ENCODE measurements around the gene MAP4K4. TPM values are rescaled to one million over a fixed set of nuclear protein-coding genes. Genes with fewer than 3 reads are reported as not detected.

The MAP4K4 gene
- total and polyA plus RNA-seq, 2 of the 13 experiments (the other 11 are each of a cell fraction or from before 2014, with no cell fraction given): 105 to 264 TPM

- TF ChIP-seq ZNF326 (CRISPR knock-in tag; IDR thresholded peaks at IDR 0.05; ENCODE audit: borderline replicate concordance): no peak
- no peak for TF ChIP-seq PRDM15 (CRISPR knock-in tag; IDR thresholded peaks at IDR 0.05)
- 0 out of 2 replicates have a peak, but pooled peaks have one; percentile 8 for TF ChIP-seq TARDBP (CRISPR knock-in tag; IDR thresholded peaks at IDR 0.05)
- TF ChIP-seq ZFP36L1 (CRISPR knock-in tag; IDR thresholded peaks at IDR 0.05): no peak
- TF ChIP-seq ELF3 (CRISPR knock-in tag; IDR thresholded peaks at IDR 0.05): no peak
- no peak for TF ChIP-seq ZBTB26 (CRISPR knock-in tag; IDR thresholded peaks at IDR 0.05; ENCODE audit: borderline replicate concordance)
- TF ChIP-seq ZNF501 (CRISPR knock-in tag; IDR thresholded peaks at IDR 0.05): no peak
- TF ChIP-seq THYN1 (CRISPR knock-in tag; IDR thresholded peaks at IDR 0.05; ENCODE audit: borderline replicate concordance, low read depth): no peak
- peak; percentile 42; the same call in 1 of the 2 replicates for TF ChIP-seq SAP130 (CRISPR knock-in tag; IDR thresholded peaks at IDR 0.05; ENCODE audit: low read depth)
- no peak for TF ChIP-seq SIN3B (IDR thresholded peaks at IDR 0.05; ENCODE audit: low read length)
- no peak for TF ChIP-seq FOSL2 (CRISPR knock-in tag; IDR thresholded peaks at IDR 0.05)
- TF ChIP-seq ZNF704 (CRISPR knock-in tag; IDR thresholded peaks at IDR 0.05; ENCODE audit: borderline replicate concordance): no peak
- no peak for TF ChIP-seq ZNF414 (CRISPR knock-in tag; IDR thresholded peaks at IDR 0.05)
- no peak for TF ChIP-seq CEBPG (CRISPR knock-in tag; IDR thresholded peaks at IDR 0.05)
- TF ChIP-seq ZNF782 (CRISPR knock-in tag; IDR thresholded peaks at IDR 0.05; ENCODE audit: borderline replicate concordance): no peak
- TF ChIP-seq ZMYM2 (CRISPR knock-in tag; IDR thresholded peaks at IDR 0.05): no peak
- TF ChIP-seq ZNF317 (CRISPR knock-in tag; IDR thresholded peaks at IDR 0.05): peak; percentile 16; the same call in 1 of the 2 replicates
- no peak for TF ChIP-seq ZNF761 (CRISPR knock-in tag; conservative IDR thresholded peaks at IDR 0.05)
- no peak for TF ChIP-seq ZNF451 (CRISPR knock-in tag; IDR thresholded peaks at IDR 0.05)
- TF ChIP-seq ZNF75D (CRISPR knock-in tag; IDR thresholded peaks at IDR 0.05; ENCODE audit: borderline replicate concordance): no peak
- TF ChIP-seq ZNF441 (CRISPR knock-in tag; IDR thresholded peaks at IDR 0.05; ENCODE audit: borderline replicate concordance): 0 out of 2 replicates have a peak, but pooled peaks have one; percentile 6
- TF ChIP-seq ZNF749 (CRISPR knock-in tag; IDR thresholded peaks at IDR 0.05; ENCODE audit: borderline replicate concordance): no peak
- TF ChIP-seq FOXA1 (IDR thresholded peaks at IDR 0.05): no peak
- no peak for TF ChIP-seq FOXA1 (CRISPR knock-in tag; IDR thresholded peaks at IDR 0.05)
Measured at GRCh38 chr2:101698844-101699754, 1.6 kb downstream of the MAP4K4 start (continued).
